Measurements from ENCODE around the gene SERPINB2. TPM values are rescaled to one million over a fixed set of nuclear protein-coding genes. Genes with fewer than 3 reads are reported as not detected.

SERPINB2 gene
- total and polyA plus RNA-seq, 7 donors, result 0.10 to 1.4 (median 0.60) TPM; not detected in 2

DNA sequence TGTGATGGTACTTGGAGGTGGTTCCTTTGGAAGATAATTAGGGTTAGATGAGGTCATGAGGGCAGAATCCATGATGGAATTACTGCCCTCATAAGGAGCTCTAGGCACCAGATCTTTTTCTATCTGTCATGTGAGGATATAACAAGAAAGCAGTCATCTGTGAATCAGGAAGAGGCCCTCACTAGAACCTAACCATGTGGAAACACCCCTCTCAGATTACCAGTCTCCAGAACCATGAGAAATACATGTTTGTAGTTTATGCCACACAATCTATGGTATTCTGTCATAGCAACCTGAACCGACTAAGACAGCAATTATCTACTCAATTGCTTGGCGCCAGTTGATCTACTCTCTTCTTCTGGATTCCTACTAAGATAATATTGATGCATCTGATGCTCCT lies 17.9 kb downstream of the SERPINB2 start:
- H3K27me3 ChIP-seq, result no peaks in the 10 kb centered on the region
- H3K27ac ChIP-seq, result no peak overlapping the region
- no peak overlapping the region for H3K4me3 ChIP-seq
- no peaks in the 10 kb centered on the region for H3K9me3 ChIP-seq
- 89 to 91% methylated on average over 2 of the region's 2 CpGs for WGBS, 2 donors
- intact Hi-C loops (cut with DNase I), result no loop called here
- H3K4me1 ChIP-seq, result no peaks in the 10 kb centered on the region
- H3K36me3 ChIP-seq, result no peaks in the 10 kb centered on the region
- DNase-seq, result no peak
- no peak for TF ChIP-seq CTCF (IDR thresholded peaks at IDR 0.05)
- TF ChIP-seq EP300 (IDR thresholded peaks at IDR 0.05), result no peak
- TF ChIP-seq POLR2AphosphoS5 (IDR thresholded peaks at IDR 0.05), result no peak
- TF ChIP-seq POLR2A (IDR thresholded peaks at IDR 0.05), result no peak

- WGBS, 2 donors, result 86 to 91% methylated on average over 1 of the region's 1 CpG
- Histone ChIP-seq H3K36me3 (no peaks in the 10 kb centered on the region), H3K9me3 (no peaks in the 10 kb centered on the region), H3K4me1 (no peaks in the 10 kb centered on the region), H3K27ac (no peak overlapping the region), H3K27me3 (no peaks in the 10 kb centered on the region), H3K4me3 (no peak overlapping the region)
- no peak for DNase-seq
- TF ChIP-seq EP300 (IDR thresholded peaks at IDR 0.05) (no peak), POLR2AphosphoS5 (IDR thresholded peaks at IDR 0.05) (no peak), CTCF (IDR thresholded peaks at IDR 0.05) (no peak), POLR2A (IDR thresholded peaks at IDR 0.05) (no peak)
- intact Hi-C loops (cut with DNase I), result no loop called here
These were observed 18.6 kb downstream of the SERPINB2 start for GRCh38 chr18:63906056-63906455.

GRCh38 chr18:63907664-63908063 lies 20.2 kb downstream of the SERPINB2 start, which contains the start of gene SERPINB10:
Gene SERPINB10 (plus strand): TSS chr18:63907958. CDS start chr18:63915511, 7,553 bp downstream.
- Histone ChIP-seq H3K4me3 (no peak within 1 kb of the TSS), H3K4me1 (no peaks in the 10 kb centered on the region), H3K9me3 (no peaks in the 10 kb centered on the region), H3K27ac (no peak within 1 kb of the TSS), H3K36me3 (no peaks in the 10 kb centered on the region), H3K27me3 (no peaks in the 10 kb centered on the region)
- intact Hi-C loops (cut with DNase I), result no loop called here
- TF ChIP-seq POLR2AphosphoS5 (IDR thresholded peaks at IDR 0.05), result no peak
- no peak for TF ChIP-seq POLR2A (IDR thresholded peaks at IDR 0.05)
- TF ChIP-seq CTCF (IDR thresholded peaks at IDR 0.05), result no peak
- no peak for TF ChIP-seq EP300 (IDR thresholded peaks at IDR 0.05)
- DNase-seq, result no peak

GRCh38 chr18:63908858-63909257 lies 21.4 kb downstream of the SERPINB2 start:
- intact Hi-C loops (cut with DNase I), result no loop called here
- WGBS, 2 donors, result 90% methylated on average over 1 of the region's 1 CpG
- TF ChIP-seq POLR2AphosphoS5 (IDR thresholded peaks at IDR 0.05) (no peak), POLR2A (IDR thresholded peaks at IDR 0.05) (no peak), EP300 (IDR thresholded peaks at IDR 0.05) (no peak), CTCF (IDR thresholded peaks at IDR 0.05) (no peak)

GRCh38 chr18:63909870-63910269 lies 22.4 kb downstream of the SERPINB2 start:
- no peaks in the 10 kb centered on the region for H3K4me1 ChIP-seq
- TF ChIP-seq POLR2AphosphoS5 (IDR thresholded peaks at IDR 0.05) (no peak), POLR2A (IDR thresholded peaks at IDR 0.05) (no peak), EP300 (IDR thresholded peaks at IDR 0.05) (no peak), CTCF (IDR thresholded peaks at IDR 0.05) (no peak)
- intact Hi-C loops (cut with DNase I), result no loop called here

More at GRCh38 chr18:63908858-63909257, 21.4 kb downstream of the SERPINB2 start:
- Histone ChIP-seq H3K9me3 (no peaks in the 10 kb centered on the region), H3K4me3 (no peak overlapping the region), H3K27ac (no peak overlapping the region), H3K4me1 (no peaks in the 10 kb centered on the region), H3K36me3 (no peaks in the 10 kb centered on the region), H3K27me3 (no peaks in the 10 kb centered on the region)
- no peak for DNase-seq

More at GRCh38 chr18:63909870-63910269, 22.4 kb downstream of the SERPINB2 start:
- DNase-seq, result no peak
- Histone ChIP-seq H3K27ac (no peak overlapping the region), H3K9me3 (no peaks in the 10 kb centered on the region), H3K4me3 (no peak overlapping the region), H3K27me3 (no peaks in the 10 kb centered on the region), H3K36me3 (no peaks in the 10 kb centered on the region)
- 45 to 74% methylated on average over 2 of the region's 2 CpGs for WGBS, 2 donors

Data from sigmoid colon (tissue), 7 donors.